ENCODE results near the gene PRCC. TPM values are rescaled to one million over a fixed set of nuclear protein-coding genes. Genes with fewer than 3 reads are reported as not detected.

Gene PRCC
- total and polyA plus RNA-seq, 2 of the 13 experiments (the other 11 are each of a cell fraction or from before 2014, with no cell fraction given): 24.2 to 40.5 TPM

DNA sequence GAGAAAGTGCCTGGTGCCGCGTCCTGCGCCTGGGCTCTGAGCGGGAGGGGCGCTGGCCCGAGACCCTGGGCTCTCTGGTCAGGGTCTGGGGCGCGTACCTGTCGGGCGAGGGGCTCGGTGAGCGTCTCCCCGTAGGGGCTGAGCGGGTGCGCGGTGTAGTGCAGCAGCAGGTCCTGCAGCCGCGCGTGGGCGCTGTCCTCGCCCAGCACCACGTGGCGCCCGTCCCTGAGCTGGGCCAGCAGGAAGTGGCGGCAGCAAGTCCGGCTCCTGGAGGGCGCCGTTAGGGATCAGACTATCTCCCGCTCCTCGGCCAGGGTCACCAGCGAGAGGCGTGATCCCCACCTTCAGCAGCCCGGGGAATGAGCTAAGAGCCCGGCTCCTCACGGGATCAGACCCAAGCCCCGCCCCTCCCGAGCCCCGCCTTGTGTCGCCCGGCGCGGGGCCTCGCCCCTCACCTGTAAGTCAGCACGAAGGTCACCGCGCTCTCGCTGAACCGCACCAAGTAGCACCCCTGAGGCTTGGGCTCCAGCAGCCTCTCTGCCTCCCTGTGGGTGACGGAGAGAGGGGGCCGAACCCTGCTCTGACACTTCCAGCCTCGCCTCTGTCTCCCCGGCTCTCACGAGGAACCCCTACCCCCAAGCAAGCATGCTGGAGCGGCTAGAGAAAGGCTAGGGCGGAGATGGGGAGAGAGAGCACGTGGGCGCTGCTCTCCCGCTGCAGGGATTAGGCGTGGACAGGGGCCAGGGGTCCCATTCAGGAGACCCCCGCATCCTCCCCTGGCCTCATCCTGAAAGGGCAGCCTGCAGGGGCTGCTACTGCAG is 46.6 kb downstream of the PRCC start (continued):
- TF ChIP-seq ZBTB4 (CRISPR knock-in tag; IDR thresholded peaks at IDR 0.05; ENCODE audit: borderline replicate concordance) (no peak), SNAPC2 (CRISPR knock-in tag; IDR thresholded peaks at IDR 0.05) (no peak), IRF2 (CRISPR knock-in tag; IDR thresholded peaks at IDR 0.05) (peak; percentile 64; the same call in 1 of the 2 replicates), ZSCAN12 (CRISPR knock-in tag; IDR thresholded peaks at IDR 0.05) (no peak; the same call in 1 of the 2 replicates), GATA4 (IDR thresholded peaks at IDR 0.05; ENCODE audit: borderline replicate concordance, low read depth) (no peak), SPEN (CRISPR knock-in tag; IDR thresholded peaks at IDR 0.05; ENCODE audit: low read depth) (peak; percentile 69; the same call in 1 of the 2 replicates), ZNF337 (CRISPR knock-in tag; IDR thresholded peaks at IDR 0.05; ENCODE audit: borderline replicate concordance, low read depth) (peak; percentile 73; the same call in 1 of the 2 replicates), ZNF777 (CRISPR knock-in tag; IDR thresholded peaks at IDR 0.05) (0 out of 2 replicates have a peak, but pooled peaks have one; percentile 58), ZNF879 (CRISPR knock-in tag; IDR thresholded peaks at IDR 0.05) (peak; percentile 94)
- TF ChIP-seq, protein P1, sequence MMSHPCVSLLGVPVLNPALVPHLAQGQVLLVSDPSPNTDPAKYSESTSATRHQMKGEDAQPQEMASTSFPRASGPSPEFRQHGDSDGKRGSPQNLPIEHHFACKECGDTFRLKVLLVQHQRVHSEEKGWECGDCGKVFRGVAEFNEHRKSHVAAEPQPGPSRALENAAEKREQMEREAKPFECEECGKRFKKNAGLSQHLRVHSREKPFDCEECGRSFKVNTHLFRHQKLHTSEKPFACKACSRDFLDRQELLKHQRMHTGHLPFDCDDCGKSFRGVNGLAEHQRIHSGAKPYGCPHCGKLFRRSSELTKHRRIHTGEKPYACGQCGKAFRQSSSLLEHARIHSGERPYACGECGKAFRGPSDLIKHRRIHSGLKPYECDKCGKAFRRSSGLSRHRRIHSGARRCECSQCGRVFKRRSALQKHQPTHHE (CRISPR knock-in tag; IDR thresholded peaks at IDR 0.05; ENCODE audit: borderline replicate concordance): no peak; the same call in 1 of the 2 replicates
- TF ChIP-seq, protein P2, sequence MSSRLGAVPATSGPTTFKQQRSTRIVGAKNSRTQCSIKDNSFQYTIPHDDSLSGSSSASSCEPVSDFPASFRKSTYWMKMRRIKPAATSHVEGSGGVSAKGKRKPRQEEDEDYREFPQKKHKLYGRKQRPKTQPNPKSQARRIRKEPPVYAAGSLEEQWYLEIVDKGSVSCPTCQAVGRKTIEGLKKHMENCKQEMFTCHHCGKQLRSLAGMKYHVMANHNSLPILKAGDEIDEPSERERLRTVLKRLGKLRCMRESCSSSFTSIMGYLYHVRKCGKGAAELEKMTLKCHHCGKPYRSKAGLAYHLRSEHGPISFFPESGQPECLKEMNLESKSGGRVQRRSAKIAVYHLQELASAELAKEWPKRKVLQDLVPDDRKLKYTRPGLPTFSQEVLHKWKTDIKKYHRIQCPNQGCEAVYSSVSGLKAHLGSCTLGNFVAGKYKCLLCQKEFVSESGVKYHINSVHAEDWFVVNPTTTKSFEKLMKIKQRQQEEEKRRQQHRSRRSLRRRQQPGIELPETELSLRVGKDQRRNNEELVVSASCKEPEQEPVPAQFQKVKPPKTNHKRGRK (CRISPR knock-in tag; IDR thresholded peaks at IDR 0.05): no peak
- TF ChIP-seq, protein P3, sequence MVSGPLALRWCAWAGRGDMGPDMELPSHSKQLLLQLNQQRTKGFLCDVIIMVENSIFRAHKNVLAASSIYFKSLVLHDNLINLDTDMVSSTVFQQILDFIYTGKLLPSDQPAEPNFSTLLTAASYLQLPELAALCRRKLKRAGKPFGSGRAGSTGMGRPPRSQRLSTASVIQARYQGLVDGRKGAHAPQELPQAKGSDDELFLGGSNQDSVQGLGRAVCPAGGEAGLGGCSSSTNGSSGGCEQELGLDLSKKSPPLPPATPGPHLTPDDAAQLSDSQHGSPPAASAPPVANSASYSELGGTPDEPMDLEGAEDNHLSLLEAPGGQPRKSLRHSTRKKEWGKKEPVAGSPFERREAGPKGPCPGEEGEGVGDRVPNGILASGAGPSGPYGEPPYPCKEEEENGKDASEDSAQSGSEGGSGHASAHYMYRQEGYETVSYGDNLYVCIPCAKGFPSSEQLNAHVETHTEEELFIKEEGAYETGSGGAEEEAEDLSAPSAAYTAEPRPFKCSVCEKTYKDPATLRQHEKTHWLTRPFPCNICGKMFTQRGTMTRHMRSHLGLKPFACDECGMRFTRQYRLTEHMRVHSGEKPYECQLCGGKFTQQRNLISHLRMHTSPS (CRISPR knock-in tag; IDR thresholded peaks at IDR 0.05; ENCODE audit: low read depth): peak; percentile 65
- TF ChIP-seq, protein P4, sequence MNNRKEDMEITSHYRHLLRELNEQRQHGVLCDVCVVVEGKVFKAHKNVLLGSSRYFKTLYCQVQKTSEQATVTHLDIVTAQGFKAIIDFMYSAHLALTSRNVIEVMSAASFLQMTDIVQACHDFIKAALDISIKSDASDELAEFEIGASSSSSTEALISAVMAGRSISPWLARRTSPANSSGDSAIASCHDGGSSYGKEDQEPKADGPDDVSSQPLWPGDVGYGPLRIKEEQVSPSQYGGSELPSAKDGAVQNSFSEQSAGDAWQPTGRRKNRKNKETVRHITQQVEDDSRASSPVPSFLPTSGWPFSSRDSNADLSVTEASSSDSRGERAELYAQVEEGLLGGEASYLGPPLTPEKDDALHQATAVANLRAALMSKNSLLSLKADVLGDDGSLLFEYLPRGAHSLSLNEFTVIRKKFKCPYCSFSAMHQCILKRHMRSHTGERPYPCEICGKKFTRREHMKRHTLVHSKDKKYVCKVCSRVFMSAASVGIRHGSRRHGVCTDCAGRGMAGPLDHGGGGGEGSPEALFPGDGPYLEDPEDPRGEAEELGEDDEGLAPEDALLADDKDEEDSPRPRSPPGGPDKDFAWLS (CRISPR knock-in tag; IDR thresholded peaks at IDR 0.05; ENCODE audit: borderline replicate concordance): no peak
- TF ChIP-seq, protein P5, sequence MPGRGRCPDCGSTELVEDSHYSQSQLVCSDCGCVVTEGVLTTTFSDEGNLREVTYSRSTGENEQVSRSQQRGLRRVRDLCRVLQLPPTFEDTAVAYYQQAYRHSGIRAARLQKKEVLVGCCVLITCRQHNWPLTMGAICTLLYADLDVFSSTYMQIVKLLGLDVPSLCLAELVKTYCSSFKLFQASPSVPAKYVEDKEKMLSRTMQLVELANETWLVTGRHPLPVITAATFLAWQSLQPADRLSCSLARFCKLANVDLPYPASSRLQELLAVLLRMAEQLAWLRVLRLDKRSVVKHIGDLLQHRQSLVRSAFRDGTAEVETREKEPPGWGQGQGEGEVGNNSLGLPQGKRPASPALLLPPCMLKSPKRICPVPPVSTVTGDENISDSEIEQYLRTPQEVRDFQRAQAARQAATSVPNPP (CRISPR knock-in tag; IDR thresholded peaks at IDR 0.05): no peak
